Measurements from ENCODE around the gene VDAC1. TPM values are rescaled to one million over a fixed set of nuclear protein-coding genes. Genes with fewer than 3 reads are reported as not detected.

The VDAC1 gene
- total RNA-seq, 4 donors from 2014 or later, result 84.4 to 121 (median 112) TPM

DNA sequence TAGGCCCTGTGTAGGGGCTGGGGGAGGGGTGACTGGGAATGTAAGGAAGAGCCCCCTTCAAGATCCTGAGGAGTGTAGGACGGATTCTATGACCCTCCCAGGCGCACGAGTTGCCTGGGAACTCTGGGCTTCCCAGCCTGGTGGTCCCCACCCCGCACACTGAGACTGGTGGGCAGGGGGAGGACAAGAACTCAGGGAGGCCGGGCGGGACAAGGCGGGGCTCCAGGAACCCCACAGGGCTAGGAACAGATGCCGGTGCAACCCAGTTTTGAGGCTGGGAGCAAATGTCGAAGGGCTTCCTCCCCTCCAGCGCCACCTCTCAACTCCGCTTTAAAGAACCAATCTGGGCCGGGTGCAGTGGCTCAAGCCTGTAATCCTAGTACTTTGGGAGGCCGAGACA lies 1.3 kb upstream of the VDAC1 start:
- TF ChIP-seq, protein P1, sequence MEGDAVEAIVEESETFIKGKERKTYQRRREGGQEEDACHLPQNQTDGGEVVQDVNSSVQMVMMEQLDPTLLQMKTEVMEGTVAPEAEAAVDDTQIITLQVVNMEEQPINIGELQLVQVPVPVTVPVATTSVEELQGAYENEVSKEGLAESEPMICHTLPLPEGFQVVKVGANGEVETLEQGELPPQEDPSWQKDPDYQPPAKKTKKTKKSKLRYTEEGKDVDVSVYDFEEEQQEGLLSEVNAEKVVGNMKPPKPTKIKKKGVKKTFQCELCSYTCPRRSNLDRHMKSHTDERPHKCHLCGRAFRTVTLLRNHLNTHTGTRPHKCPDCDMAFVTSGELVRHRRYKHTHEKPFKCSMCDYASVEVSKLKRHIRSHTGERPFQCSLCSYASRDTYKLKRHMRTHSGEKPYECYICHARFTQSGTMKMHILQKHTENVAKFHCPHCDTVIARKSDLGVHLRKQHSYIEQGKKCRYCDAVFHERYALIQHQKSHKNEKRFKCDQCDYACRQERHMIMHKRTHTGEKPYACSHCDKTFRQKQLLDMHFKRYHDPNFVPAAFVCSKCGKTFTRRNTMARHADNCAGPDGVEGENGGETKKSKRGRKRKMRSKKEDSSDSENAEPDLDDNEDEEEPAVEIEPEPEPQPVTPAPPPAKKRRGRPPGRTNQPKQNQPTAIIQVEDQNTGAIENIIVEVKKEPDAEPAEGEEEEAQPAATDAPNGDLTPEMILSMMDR (IDR thresholded peaks at IDR 0.05; ENCODE audit: low read depth), result no peak

DNA sequence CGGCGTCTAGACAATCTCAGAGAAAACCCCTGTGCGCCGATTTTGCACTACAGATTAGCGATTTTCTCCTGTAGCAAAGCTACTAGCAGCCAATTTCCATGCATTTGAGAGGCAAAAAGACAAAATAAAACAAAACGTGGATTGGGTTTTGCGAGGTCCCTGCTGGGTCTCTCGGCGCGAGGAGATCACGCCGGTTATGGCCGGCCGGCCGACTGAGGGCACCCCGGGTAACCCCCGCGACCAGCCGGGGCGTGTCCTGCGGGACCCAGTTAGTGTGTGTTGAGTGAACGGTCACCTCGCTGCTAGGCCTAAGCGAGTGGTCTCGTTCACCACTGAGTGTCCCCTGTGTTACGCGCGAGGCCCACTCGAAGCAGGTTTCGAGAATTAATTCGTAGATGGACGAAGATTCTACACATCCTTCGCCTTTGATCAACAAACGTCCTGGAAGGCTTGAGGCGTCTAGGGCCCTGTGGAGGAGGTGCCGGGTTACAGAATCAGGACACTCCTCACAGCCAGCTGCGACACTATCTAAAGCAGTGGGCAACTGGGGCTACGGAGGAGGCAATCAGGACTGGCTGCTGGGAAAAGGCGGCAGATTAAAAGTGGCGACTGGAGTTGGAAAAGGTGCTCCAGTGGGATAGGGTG lies 764 bp upstream of the VDAC1 start:
- TF ChIP-seq, protein P1 (IDR thresholded peaks at IDR 0.05; ENCODE audit: low read depth), result no peak

DNA sequence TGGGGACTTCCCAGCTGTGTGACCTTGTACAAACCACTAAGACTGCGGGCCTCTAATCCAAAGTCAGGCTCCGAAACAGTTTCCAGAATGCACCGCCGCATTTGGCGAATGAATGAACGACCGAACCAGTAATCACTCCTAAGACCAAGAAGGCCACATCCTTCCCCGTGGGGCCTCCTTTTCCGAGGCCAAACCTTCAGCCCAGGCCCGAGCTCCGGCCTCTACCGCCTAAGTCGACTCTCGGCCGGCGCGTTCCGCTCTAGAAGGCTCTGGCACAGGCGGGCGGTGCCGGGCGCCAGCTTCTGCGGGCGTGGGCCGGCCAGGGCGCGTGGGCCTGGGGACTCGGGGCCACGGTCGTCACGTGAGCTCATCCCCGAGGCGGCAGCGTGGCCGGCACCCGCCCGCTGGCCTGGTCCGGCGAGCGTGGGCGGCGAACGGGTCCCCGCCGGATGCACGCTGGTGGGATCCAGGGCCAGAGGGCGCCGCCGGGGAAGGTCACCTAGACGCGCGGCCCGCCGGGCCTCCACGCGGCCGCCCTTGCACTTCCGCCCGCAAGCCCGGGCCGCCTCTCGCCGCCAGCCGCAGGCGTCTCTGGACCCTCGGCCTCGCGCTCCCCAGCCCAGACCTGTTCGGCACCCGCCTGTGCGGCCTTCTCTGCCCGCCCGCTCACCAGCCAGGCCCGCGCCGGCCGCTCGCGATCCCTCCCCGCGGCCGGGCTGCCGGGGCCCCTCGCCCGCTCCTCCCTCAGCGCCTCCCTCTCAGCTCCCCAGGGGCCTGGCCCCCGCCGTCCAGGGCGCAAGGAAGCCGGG lies 754 bp downstream of the VDAC1 start:
- TF ChIP-seq, protein P1 (IDR thresholded peaks at IDR 0.05; ENCODE audit: low read depth), result no peak

DNA sequence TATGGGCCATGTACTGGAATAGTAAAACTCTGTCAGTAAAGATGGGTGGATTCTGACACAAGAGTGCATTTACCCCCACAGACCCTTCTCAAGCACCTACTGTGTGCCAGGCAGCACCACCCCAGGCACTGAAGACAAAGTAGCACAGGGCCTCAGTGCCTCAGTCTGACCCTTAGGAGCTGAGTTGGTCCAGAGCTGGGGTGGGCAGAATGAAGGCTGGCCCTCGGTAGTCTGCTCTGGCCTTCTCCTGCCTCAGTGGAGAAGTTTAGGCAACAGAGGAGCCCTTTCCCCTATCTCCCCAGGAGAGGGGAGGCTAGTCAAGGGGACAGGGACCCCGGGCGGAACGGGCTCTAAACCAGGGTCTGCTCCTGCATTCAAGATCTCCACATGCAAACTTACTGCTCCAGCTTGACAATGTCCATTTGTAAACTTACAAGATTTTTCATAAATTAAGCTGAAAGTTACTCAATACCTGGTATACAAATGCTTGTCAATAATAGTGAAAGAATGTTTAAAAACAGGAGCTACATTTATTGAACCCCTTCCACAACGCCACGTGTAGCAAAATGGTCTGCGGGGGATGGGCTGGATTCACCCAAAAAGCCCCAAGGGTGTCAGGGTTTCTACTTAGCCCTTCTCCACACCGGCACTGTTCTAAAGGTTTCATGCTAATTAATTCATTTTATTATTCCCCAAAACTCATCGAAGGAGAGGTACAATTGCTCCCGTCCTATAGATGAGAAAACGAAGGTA lies 1.5 kb downstream of the VDAC1 start:
- TF ChIP-seq, protein P1 (IDR thresholded peaks at IDR 0.05; ENCODE audit: low read depth), result no peak

DNA sequence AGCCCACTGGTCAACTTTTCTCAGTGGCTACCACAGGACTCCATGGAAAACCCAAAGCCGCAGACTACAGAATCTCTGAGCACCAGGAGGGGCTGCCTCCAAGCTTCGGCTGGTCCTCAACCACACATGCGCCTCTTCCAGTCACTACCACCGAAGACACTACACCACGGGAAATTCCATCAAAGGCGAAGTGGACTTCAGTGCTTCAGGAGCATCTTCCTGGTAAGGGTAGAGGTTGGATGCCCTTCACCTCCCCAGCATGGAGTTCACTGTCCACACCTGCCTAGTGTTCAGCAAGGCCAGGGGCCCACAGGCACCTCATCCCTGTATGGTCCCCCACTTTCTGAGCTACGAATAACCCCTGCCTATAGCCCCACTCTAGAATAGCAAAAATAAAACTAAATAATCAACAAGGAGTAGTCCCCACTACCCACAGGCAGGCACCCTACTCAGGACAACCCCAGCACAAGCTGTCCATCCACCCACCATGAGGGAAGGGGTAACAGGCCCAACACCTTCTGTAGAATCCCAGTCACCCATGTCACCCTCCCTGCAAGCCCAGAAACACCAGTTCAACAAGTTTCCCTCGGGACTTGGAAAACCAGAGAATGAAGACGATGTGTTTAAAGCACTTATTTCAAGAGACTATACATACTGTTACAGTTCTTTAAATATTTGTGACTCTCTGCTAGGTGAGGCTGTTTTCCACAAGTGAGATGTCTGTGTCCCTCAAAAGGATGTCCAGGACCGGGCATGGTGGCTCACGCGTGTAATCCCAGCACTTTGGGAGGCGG lies 2.6 kb downstream of the VDAC1 start:
- TF ChIP-seq, protein P1 (IDR thresholded peaks at IDR 0.05; ENCODE audit: low read depth), result no peak

DNA sequence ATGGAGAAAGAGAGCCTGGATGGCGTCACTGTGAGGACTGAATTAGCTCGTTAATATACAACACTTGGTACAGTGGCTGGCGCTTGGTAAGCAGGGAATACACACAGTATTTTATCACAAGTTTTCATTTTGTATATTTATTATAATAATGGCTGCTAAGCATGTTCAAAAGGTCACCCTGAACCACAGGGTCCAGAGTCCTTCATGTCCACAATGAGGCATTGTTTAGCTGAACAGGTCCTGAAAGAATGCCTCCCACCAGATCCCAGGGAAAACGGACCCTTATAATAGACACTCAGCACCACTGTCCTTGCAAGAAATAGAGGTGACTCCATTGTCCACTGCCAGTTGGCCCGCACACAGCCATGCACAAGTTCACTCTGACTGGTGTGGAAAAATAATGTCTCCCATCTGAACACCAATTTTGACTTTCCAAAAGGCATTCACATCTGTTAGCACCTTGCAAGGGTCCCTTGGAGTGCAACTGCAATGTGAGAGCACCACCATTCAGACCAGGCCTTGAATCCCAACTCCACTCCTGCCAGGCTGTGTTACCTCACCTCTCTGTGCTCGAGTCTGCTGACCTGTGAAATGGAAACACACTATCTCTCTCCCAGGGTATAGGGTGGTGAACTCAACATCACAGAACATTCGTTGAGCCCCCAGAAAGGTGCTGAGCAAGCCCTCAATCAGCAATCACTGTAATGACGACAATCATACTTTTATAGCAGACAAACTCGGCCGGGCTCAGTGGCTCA lies 3.9 kb downstream of the VDAC1 start:
- TF ChIP-seq, protein P1 (IDR thresholded peaks at IDR 0.05; ENCODE audit: low read depth), result no peak
